ENCODE results near the gene RIT2. TPM values are rescaled to one million over a fixed set of nuclear protein-coding genes. Genes with fewer than 3 reads are reported as not detected.

The RIT2 gene
- total and polyA plus RNA-seq, 7 donors, result not detected

- TF ChIP-seq CTCF (IDR thresholded peaks at IDR 0.05), result no peak
- no peak overlapping the region for H3K4me3 ChIP-seq
- intact Hi-C loops (cut with DNase I), result no loop called here
- H3K9me3 ChIP-seq, result no peaks in the 10 kb centered on the region
- H3K4me1 ChIP-seq, result no peaks in the 10 kb centered on the region
- WGBS, 3 donors, result 84 to 89% (median 85%) methylated on average over 7 of the region's 7 CpGs
- no peaks in the 10 kb centered on the region for H3K36me3 ChIP-seq (ENCODE audit: insufficient read depth in 1 of 2, low read depth in 1 of 2)
- DNase-seq, result no peak
- no peaks in the 10 kb centered on the region for H3K27me3 ChIP-seq (ENCODE audit: insufficient read depth in 3 of 3, low read length in 2 of 3)
- no peak for ATAC-seq
- no peak overlapping the region for H3K27ac ChIP-seq
Measured at GRCh38 chr18:43054815-43055519, 60.5 kb downstream of the RIT2 start.

- Histone ChIP-seq H3K36me3 (ENCODE audit: insufficient read depth in 1 of 2, low read depth in 1 of 2) (no peaks in the 10 kb centered on the region), H3K27ac (no peak overlapping the region), H3K4me1 (no peaks in the 10 kb centered on the region), H3K4me3 (no peak overlapping the region), H3K9me3 (no peaks in the 10 kb centered on the region), H3K27me3 (ENCODE audit: insufficient read depth in 3 of 3, low read length in 2 of 3) (no peaks in the 10 kb centered on the region)
- intact Hi-C loops (cut with DNase I), result no loop called here
- no peak for DNase-seq
- 43 to 51% (median 51%) methylated on average over 3 of the region's 3 CpGs for WGBS, 3 donors
- no peak for ATAC-seq
- TF ChIP-seq CTCF (IDR thresholded peaks at IDR 0.05), result no peak
Measured at GRCh38 chr18:43049021-43049420, 66.5 kb downstream of the RIT2 start.

GRCh38 chr18:43046322-43046721 lies 69.2 kb downstream of the RIT2 start:
- Histone ChIP-seq H3K4me3 (no peak overlapping the region), H3K9me3 (no peaks in the 10 kb centered on the region), H3K27ac (no peak overlapping the region), H3K4me1 (no peaks in the 10 kb centered on the region), H3K36me3 (ENCODE audit: insufficient read depth in 1 of 2, low read depth in 1 of 2) (no peaks in the 10 kb centered on the region), H3K27me3 (ENCODE audit: insufficient read depth in 3 of 3, low read length in 2 of 3) (no peaks in the 10 kb centered on the region)
- no peak for ATAC-seq
- 41 to 88% (median 74%) methylated on average over 2 of the region's 2 CpGs for WGBS, 3 donors
- no peak for DNase-seq
- no peak for TF ChIP-seq CTCF (IDR thresholded peaks at IDR 0.05)
- intact Hi-C loops (cut with DNase I), result no loop called here

GRCh38 chr18:43043626-43044025 lies 71.9 kb downstream of the RIT2 start:
- ATAC-seq (no peak), DNase-seq (no peak)
- Histone ChIP-seq H3K4me3 (no peak overlapping the region), H3K36me3 (ENCODE audit: insufficient read depth in 1 of 2, low read depth in 1 of 2) (no peaks in the 10 kb centered on the region), H3K27me3 (ENCODE audit: insufficient read depth in 3 of 3, low read length in 2 of 3) (no peaks in the 10 kb centered on the region), H3K4me1 (no peaks in the 10 kb centered on the region), H3K9me3 (no peaks in the 10 kb centered on the region), H3K27ac (no peak overlapping the region)
- 59 to 85% (median 82%) methylated on average over 4 of the region's 4 CpGs for WGBS, 3 donors
- TF ChIP-seq CTCF (IDR thresholded peaks at IDR 0.05), result no peak
- intact Hi-C loops (cut with DNase I), result no loop called here

GRCh38 chr18:43040281-43040680 lies 75.2 kb downstream of the RIT2 start:
- Histone ChIP-seq H3K27ac (no peak overlapping the region), H3K4me3 (no peak overlapping the region), H3K9me3 (no peaks in the 10 kb centered on the region), H3K27me3 (ENCODE audit: insufficient read depth in 3 of 3, low read length in 2 of 3) (no peaks in the 10 kb centered on the region), H3K36me3 (ENCODE audit: insufficient read depth in 1 of 2, low read depth in 1 of 2) (no peaks in the 10 kb centered on the region), H3K4me1 (no peaks in the 10 kb centered on the region)
- TF ChIP-seq CTCF (IDR thresholded peaks at IDR 0.05), result no peak
- ATAC-seq (no peak), DNase-seq (no peak)
- WGBS, 3 donors, result 92 to 93% (median 93%) methylated on average over 2 of the region's 2 CpGs
- intact Hi-C loops (cut with DNase I), result no loop called here

Measured in psoas muscle (tissue), 8 donors.